C4-2B (cell line): ENCODE measurements around the gene ZBP1.

ENCODE experiments used
- H3K27ac ChIP-seq: fragments of 450-650 bp; 2 replicates; pipeline ENCODE4 v1.5.1; 2017
- CTCF ChIP-seq: fragments of 450-650 bp; conservative IDR thresholded peaks from 2 replicates; pipeline ENCODE4 v1.5.1; 2017; ENCODE audit warnings: mild to moderate bottlenecking
- ZFX ChIP-seq: fragments of 450-650 bp; IDR thresholded peaks from 2 replicates; pipeline ENCODE4 v1.6.1; 2017

The ZBP1 gene

GRCh38 chr20:57660922-57661745, 40.9 kb upstream of the ZBP1 start:
- no peak for TF ChIP-seq CTCF
- no peak for TF ChIP-seq ZFX
- H3K27ac ChIP-seq = no peak overlapping the region

GRCh38 chr20:57660181-57660921, 40.1 kb upstream of the ZBP1 start:
- no peak for TF ChIP-seq ZFX
- TF ChIP-seq CTCF = no peak
- H3K27ac ChIP-seq = no peak overlapping the region

- H3K27ac ChIP-seq = no peak overlapping the region
Measured at GRCh38 chr20:57659517-57660180, 39.4 kb upstream of the ZBP1 start.

GRCh38 chr20:57658833-57659516, 38.7 kb upstream of the ZBP1 start:
- TF ChIP-seq CTCF (no peak), ZFX (no peak)
- no peak overlapping the region for H3K27ac ChIP-seq

More at GRCh38 chr20:57659517-57660180, 39.4 kb upstream of the ZBP1 start:
- TF ChIP-seq ZFX (no peak), CTCF (no peak)

GRCh38 chr20:57658447-57658832, 38.2 kb upstream of the ZBP1 start:
- TF ChIP-seq ZFX (no peak), CTCF (no peak)
- H3K27ac ChIP-seq = no peak overlapping the region

- no peak overlapping the region; the same call in 1 of the 2 replicates for H3K27ac ChIP-seq
- no peak for TF ChIP-seq CTCF
- no peak for TF ChIP-seq ZFX
Measured at GRCh38 chr20:57657535-57658446, 37.6 kb upstream of the ZBP1 start.
